Kidney (tissue), 14 donors: ENCODE results near the gene DPP6. TPM values are rescaled to one million over a fixed set of nuclear protein-coding genes. Genes with fewer than 3 reads are reported as not detected.
A peak's percentile ranks its signal among the peaks of the same experiment; 100 is the strongest.

Experiments
- DNase-seq, 5 donors: peaks; one replicate each; pipeline ENCODE4 v3.0.0-alpha.2; 2013 to 2020
- FAIRE-seq: peaks from 2 replicates; lab custom pipeline; 2012; peaks lifted over from hg19 to GRCh38; lab: Jason Lieb, UNC
- H3K27ac ChIP-seq, 2 donors: one replicate each; pipeline ENCODE4 v1.7.0; 2013; ENCODE audit warnings: low read depth in 2 of 2, low read length in 2 of 2, inconsistent platforms in 1 of 2
- H3K27me3 ChIP-seq: one replicate; pipeline ENCODE4 v1.7.1; 2013; ENCODE audit warnings: low read length, inconsistent platforms; ENCODE audit not compliant: control insufficient read depth, insufficient read depth
- H3K36me3 ChIP-seq, 3 donors: one replicate each; pipeline versions ENCODE4 v1.7.0 to v1.7.1; 2013; ENCODE audit warnings: low read length in 3 of 3, control low read depth in 1 of 3, inconsistent platforms in 1 of 3; ENCODE audit not compliant: insufficient read depth in 3 of 3, control insufficient read depth in 2 of 3
- H3K4me1 ChIP-seq, 3 donors: one replicate each; pipeline versions ENCODE4 v1.7.0 to v1.7.1; 2013; ENCODE audit warnings: low read length in 3 of 3, inconsistent platforms in 1 of 3, low read depth in 1 of 3; ENCODE audit not compliant: control insufficient read depth in 2 of 3, insufficient read depth in 2 of 3
- H3K4me3 ChIP-seq, 3 donors: one replicate each; pipeline versions ENCODE4 v1.7.0 to v1.8.1; 2013; ENCODE audit warnings: low read length in 3 of 3, control low read depth in 1 of 3, inconsistent platforms in 1 of 3
- H3K9ac ChIP-seq, 3 donors: one replicate each; pipeline versions ENCODE4 v1.7.0 to v1.7.1; 2013; ENCODE audit warnings: low read length in 3 of 3, control low read depth in 1 of 3, inconsistent platforms in 1 of 3
- H3K9me3 ChIP-seq, 3 donors: one replicate each; pipeline versions ENCODE4 v1.7.0 to v1.7.1; 2013; ENCODE audit warnings: low read length in 3 of 3, control low read depth in 1 of 3, inconsistent platforms in 1 of 3; ENCODE audit not compliant: control insufficient read depth in 2 of 3, insufficient read depth in 1 of 3
- intact Hi-C: fragments of 100-400 bp; cut with DNase I; formaldehyde crosslinking; loops from one replicate; pipeline ENCODE4 v1.11.1; 2022
- polyA plus RNA-seq: library from polyadenylated mRNA; stranded (reverse); fragments of 350-450 nt; fragmentation: Illumina TruSeq; extraction: RNeasy Lipid Tissue Mini Kit (QIAGEN cat#74804); gene quantifications from one replicate; pipeline ENCODE4 v1.2.3, GENCODE V29; 2014; ENCODE audit warnings: low read depth, low replicate concordance; ENCODE audit not compliant: insufficient read depth
- total RNA-seq: library from RNA; stranded (reverse); fragmentation: NEBNext Ultra II Directional; extraction: Animal tissue kit (Norgen Biotek cat#: 25700); gene quantifications from one replicate; pipeline ENCODE4 v1.2.1, GENCODE V29; 2021
- TF ChIP-seq, protein P1 (sequence below): IDR thresholded peaks from 3 replicates; pipeline ENCODE4 v1.5.1; 2012; ENCODE audit warnings: mild to moderate bottlenecking, moderate library complexity, borderline replicate concordance; ENCODE audit not compliant: insufficient read depth; ENCODE audit errors: extremely low read depth
- donor health status: control.
- donor health status: control.
- donor health status: control.
- donor health status: control.
- donor health status: control.
- donor health status: DM: yes; HTN: yes; CAD: no.
- donor health status: Normal renal cell carcinoma (clear cell type).

DPP6 gene
- total and polyA plus RNA-seq, 2 donors from 2014 or later, result 1.8 to 6.9 TPM

DNA sequence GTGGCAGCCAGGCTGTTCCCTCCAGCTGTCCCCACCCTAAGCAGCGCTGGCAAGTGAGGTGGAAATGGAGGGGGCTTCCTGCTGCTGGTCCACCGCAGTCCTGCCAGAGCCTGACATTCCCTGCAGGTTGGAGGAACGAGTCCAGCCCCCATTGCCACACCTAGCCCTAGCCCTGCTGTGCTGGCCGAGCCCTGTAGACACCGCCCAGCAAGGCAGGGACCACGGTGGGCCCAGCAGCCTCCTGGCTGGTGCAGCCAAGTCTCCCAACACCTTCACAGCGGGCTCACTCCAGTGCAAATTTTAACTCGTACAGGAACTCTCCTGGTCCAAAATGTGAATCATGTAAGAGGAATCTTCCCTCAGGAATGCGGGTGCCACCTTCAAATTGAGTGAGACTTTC lies 834.4 kb downstream of the DPP6 start:
- no peak overlapping the region for H3K27ac ChIP-seq
- no peak overlapping the region for H3K4me3 ChIP-seq
- peaks cover 0 to 17% (median 0%) of the 10 kb centered on the region in 3 donors for H3K36me3 ChIP-seq
- H3K4me1 ChIP-seq, result peaks cover 0 to 3% (median 0%) of the 10 kb centered on the region in 3 donors
- peaks cover 0 to 14% (median 8%) of the 10 kb centered on the region in 3 donors for H3K9me3 ChIP-seq
- TF ChIP-seq, protein P1, sequence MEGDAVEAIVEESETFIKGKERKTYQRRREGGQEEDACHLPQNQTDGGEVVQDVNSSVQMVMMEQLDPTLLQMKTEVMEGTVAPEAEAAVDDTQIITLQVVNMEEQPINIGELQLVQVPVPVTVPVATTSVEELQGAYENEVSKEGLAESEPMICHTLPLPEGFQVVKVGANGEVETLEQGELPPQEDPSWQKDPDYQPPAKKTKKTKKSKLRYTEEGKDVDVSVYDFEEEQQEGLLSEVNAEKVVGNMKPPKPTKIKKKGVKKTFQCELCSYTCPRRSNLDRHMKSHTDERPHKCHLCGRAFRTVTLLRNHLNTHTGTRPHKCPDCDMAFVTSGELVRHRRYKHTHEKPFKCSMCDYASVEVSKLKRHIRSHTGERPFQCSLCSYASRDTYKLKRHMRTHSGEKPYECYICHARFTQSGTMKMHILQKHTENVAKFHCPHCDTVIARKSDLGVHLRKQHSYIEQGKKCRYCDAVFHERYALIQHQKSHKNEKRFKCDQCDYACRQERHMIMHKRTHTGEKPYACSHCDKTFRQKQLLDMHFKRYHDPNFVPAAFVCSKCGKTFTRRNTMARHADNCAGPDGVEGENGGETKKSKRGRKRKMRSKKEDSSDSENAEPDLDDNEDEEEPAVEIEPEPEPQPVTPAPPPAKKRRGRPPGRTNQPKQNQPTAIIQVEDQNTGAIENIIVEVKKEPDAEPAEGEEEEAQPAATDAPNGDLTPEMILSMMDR, result no peak
- intact Hi-C loops, result no loop called here
- FAIRE-seq (no peak), DNase-seq (no peak)
- H3K27me3 ChIP-seq, result no peaks in the 10 kb centered on the region
- H3K9ac ChIP-seq, result no peak overlapping the region

DNA sequence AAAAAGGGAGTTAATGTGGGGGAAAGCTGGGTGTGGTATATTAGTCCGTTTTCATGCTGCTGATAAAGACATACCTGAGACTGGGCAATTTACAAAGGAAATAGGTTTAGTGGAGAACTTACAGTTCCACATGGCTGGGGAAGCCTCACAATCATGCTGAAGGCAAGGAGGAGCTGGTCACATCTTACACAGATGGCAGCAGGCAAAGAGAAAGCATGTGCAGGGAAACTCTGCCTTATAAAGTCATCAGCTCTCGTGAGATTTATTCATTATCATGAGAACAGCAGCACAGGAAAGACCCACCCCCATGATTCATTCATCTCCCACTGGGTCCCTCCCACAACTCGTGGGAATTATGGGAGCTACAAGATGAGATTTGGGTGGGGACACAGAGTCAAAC lies 836.5 kb downstream of the DPP6 start:
- FAIRE-seq, result no peak

DNA sequence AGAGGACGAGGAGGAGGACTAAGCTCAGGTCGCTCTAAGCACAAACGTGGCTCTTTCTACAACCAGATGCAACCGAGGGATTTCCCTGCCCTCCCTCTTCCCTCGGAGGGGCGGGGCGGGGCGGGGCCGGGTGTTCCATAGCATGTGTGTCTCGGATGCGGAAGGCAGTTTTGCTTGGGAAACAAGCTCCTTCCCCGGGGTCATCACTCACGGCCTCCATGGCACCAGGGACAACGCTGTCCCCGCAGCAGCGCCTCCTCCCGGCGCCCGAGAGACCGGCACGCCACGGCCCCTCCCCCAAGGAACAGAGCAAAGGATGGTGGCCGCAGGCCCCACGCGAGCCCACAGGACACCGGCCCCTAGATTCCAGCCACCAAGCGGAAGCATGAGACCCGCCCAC lies 840.3 kb downstream of the DPP6 start:
- Histone ChIP-seq H3K27ac (no peak overlapping the region), H3K4me1 (no peaks in the 10 kb centered on the region), H3K27me3 (no peaks in the 10 kb centered on the region), H3K9me3 (peaks cover 0 to 5% (median 0%) of the 10 kb centered on the region in 3 donors), H3K4me3 (no peak overlapping the region), H3K9ac (no peak overlapping the region), H3K36me3 (no peaks in the 10 kb centered on the region)
- intact Hi-C loops, result no loop called here
- DNase-seq (peak in 1 of 5 donors; percentile 22), FAIRE-seq (no peak)
- TF ChIP-seq, protein P1, result no peak

More for the DNA sequence above, 836.5 kb downstream of the DPP6 start:
- Histone ChIP-seq H3K36me3 (peaks cover 0 to 9% (median 0%) of the 10 kb centered on the region in 3 donors), H3K27ac (no peak overlapping the region), H3K4me3 (no peak overlapping the region), H3K9me3 (peaks cover 0 to 8% (median 7%) of the 10 kb centered on the region in 3 donors), H3K4me1 (peaks cover 0 to 3% (median 0%) of the 10 kb centered on the region in 3 donors), H3K9ac (no peak overlapping the region), H3K27me3 (no peaks in the 10 kb centered on the region)
- intact Hi-C loops, result no loop called here
- TF ChIP-seq, protein P1, result no peak
- no peak for DNase-seq

DNA sequence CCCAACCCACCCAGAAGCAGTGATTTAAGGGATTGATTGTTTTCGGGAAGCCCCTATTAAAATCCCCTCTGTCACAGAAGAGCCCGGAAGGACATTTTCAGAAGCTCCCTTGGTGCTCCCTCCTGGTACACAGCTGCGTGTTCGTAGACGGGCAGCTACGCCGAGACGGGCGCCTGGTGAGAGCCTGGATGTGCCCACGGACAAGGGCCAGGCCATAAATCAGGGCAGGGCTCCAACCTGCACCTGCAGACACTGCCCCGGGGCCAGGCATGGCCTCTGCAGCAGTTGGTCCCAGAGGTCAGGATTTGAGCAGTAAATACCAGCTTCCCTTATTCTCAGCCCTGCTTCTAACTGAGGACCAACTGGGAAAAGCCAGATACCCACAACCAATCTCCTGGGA lies 843.9 kb downstream of the DPP6 start:
- Histone ChIP-seq H3K36me3 (no peaks in the 10 kb centered on the region), H3K9me3 (no peaks in the 10 kb centered on the region), H3K9ac (no peak overlapping the region), H3K27me3 (no peaks in the 10 kb centered on the region), H3K27ac (no peak overlapping the region), H3K4me1 (no peaks in the 10 kb centered on the region), H3K4me3 (no peak overlapping the region)
- TF ChIP-seq, protein P1, result no peak
- intact Hi-C loops, result no loop called here
- DNase-seq (no peak), FAIRE-seq (no peak)
